Lung (tissue), 16 donors: ENCODE measurements around the gene RMND5A. TPM values are rescaled to one million over a fixed set of nuclear protein-coding genes. Genes with fewer than 3 reads are reported as not detected.
A peak's percentile ranks its signal among the peaks of the same experiment; 100 is the strongest.
"Not testable (repeated sequence)": the region's sequence is repeated elsewhere in the genome, so short reads cannot be mapped to it uniquely, and the experiment has no call there.

Experiments
- ATAC-seq: fragments of 200-7000 bp; cut with Tn5 transposase; one replicate; pipeline ENCODE4 v1.9.1; 2020; ENCODE audit warnings: moderate number of reproducible peaks; ENCODE audit not compliant: insufficient read depth, low FRiP score
- DNase-seq, 3 donors: peaks; one replicate each; pipeline ENCODE4 v3.0.0-alpha.2; 2013 to 2017
- H3K27ac ChIP-seq, 2 donors: one replicate each; pipeline ENCODE4 v1.5.1; 2013; ENCODE audit warnings: mild to moderate bottlenecking in 2 of 2, moderate library complexity in 2 of 2, control low read depth in 1 of 2, inconsistent platforms in 1 of 2, low read depth in 1 of 2, low read length in 1 of 2
- H3K27me3 ChIP-seq, 3 donors: one replicate each; pipeline ENCODE4 v1.5.1; 2013; ENCODE audit warnings: low read length in 2 of 3; ENCODE audit not compliant: control insufficient read depth in 3 of 3, insufficient read depth in 3 of 3
- H3K36me3 ChIP-seq, 4 donors: one replicate each; pipeline ENCODE4 v1.5.1; 2013; ENCODE audit warnings: low read length in 4 of 4, mild to moderate bottlenecking in 1 of 4, moderate library complexity in 1 of 4; ENCODE audit not compliant: control insufficient read depth in 4 of 4, insufficient read depth in 4 of 4
- H3K4me1 ChIP-seq, 5 donors: one replicate each; pipeline ENCODE4 v1.5.1; 2013; ENCODE audit warnings: low read length in 5 of 5, mild to moderate bottlenecking in 2 of 5, moderate library complexity in 1 of 5; ENCODE audit not compliant: control insufficient read depth in 5 of 5, insufficient read depth in 5 of 5
- H3K4me3 ChIP-seq: one replicate; pipeline ENCODE4 v1.5.1; 2013; ENCODE audit warnings: mild to moderate bottlenecking, control low read depth, moderate library complexity
- H3K9ac ChIP-seq, 2 donors: one replicate each; pipeline ENCODE4 v1.5.1; 2013; ENCODE audit warnings: low read length in 2 of 2, control low read depth in 1 of 2; ENCODE audit not compliant: insufficient read depth in 1 of 2
- H3K9me3 ChIP-seq, 4 donors: one replicate each; pipeline ENCODE4 v1.5.1; 2013; ENCODE audit warnings: low read length in 3 of 4, mild to moderate bottlenecking in 1 of 4, moderate library complexity in 1 of 4; ENCODE audit not compliant: control insufficient read depth in 4 of 4, insufficient read depth in 3 of 4
- WGBS, 2 donors: extraction: QIAGEN DNeasy Blood & Tissue Kit; methylation state at CpG; one replicate each; pipeline ENCODE4 v1.1.7; 2013; 5-methylcytosine and 5-hydroxymethylcytosine counted together
- long read RNA-seq, 5 donors: transcript quantifications; one replicate each; lab custom pipeline, GENCODE V29; 2026
- polyA plus RNA-seq, 2 donors: library from polyadenylated mRNA; stranded (reverse); fragments of 200-250 nt; gene quantifications; one replicate each; pipeline ENCODE4 v1.2.1, GENCODE V29; 2013
- total RNA-seq, 2 donors: library from RNA; depleted of rRNA in 1 of 2; stranded (reverse); fragments of >200 nt in 1 of 2; gene quantifications; one replicate each; pipeline ENCODE4 v1.2.1, GENCODE V29; 2014 to 2021
- TF ChIP-seq, protein P1 (sequence below): IDR thresholded peaks from 2 replicates; pipeline ENCODE4 v1.5.1; 2012; ENCODE audit warnings: mild to moderate bottlenecking; ENCODE audit errors: control extremely low read depth, extremely low read depth
- donor health status: control.
- donor health status: control.
- donor health status: Bipolar disorder and iron deficiency.
- donor health status: healthy.
- donor health status: DM: yes; HTN: yes; CAD: no.

The RMND5A gene
- total RNA-seq (10 to 100 TPM; 23.2 to 73.1 TPM), polyA plus RNA-seq (10 to 100 TPM in 1 of 2 donors, 1 to 10 TPM in 1; 8.9 to 10.1 TPM)
- long read RNA-seq, donor 1, full-length matches to known transcripts, result 7 of 7 reads
- long read RNA-seq, donor 1, partial matches to known transcripts, result 0 of 7 reads
- long read RNA-seq, donor 1, other reads (novel, unspliced or antisense), result 0 of 7 reads
- long read RNA-seq, donor 2, full-length matches to known transcripts, result 1 of 1 reads
- long read RNA-seq, donor 2, partial matches to known transcripts, result 0 of 1 reads
- long read RNA-seq, donor 2, other reads (novel, unspliced or antisense), result 0 of 1 reads
- long read RNA-seq, donor 3, full-length matches to known transcripts, result 6 of 6 reads
- long read RNA-seq, donor 3, partial matches to known transcripts, result 0 of 6 reads
- long read RNA-seq, donor 3, other reads (novel, unspliced or antisense), result 0 of 6 reads
- long read RNA-seq, donor 4, full-length matches to known transcripts, result 2 of 2 reads
- long read RNA-seq, donor 4, partial matches to known transcripts, result 0 of 2 reads
- long read RNA-seq, donor 4, other reads (novel, unspliced or antisense), result 0 of 2 reads
- long read RNA-seq, donor 5, full-length matches to known transcripts, result 5 of 19 reads
- long read RNA-seq, donor 5, partial matches to known transcripts, result 14 of 19 reads
- long read RNA-seq, donor 5, other reads (novel, unspliced or antisense), result 0 of 19 reads

DNA sequence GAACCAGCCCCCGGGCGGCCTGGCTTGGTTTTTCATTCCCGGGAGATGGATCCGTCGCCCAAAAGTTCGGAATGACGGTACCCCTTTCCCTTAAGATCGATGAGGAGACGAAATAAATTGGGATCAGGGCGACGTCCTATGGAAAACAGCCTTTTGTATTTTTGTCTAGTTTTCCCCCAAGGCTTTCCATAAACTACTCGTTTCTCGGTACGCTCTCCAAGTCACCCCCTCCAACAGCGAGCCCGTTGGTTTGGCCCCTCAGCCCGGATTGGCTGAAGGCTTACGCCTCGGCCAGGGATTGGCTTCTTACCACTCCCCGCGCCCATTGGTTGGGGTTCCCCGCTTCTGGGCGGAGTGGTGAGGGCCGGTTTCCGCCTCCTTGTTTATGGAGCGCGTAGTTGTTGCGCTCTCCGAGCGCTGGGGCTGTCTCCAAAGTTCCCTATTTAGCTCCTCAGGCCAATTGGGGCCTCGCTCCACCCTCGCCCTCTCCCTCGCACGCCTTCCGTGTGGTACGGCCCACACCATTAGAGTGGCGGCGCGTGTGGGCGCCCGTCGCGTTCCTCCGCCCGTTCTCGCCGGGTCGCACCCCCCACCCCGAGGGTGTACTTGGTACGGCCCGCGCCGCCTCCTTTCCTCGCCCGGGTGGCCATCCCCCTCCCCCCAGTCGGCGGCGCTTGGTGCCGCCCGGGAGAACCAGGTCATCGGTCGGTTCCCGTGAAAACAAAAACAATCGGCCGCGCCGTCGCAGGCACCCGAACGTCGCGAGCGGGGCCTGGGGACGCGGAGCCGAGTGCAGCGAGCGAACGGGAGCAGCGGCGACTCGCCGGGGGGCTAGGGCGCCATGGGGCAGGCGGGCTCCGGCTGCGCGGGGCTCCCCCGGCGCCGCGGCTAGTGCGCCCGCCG lies at the start of gene RMND5A:
Gene RMND5A, plus strand, starts transcription at position 655 of the 903 bp plus-strand sequence. CDS start 377 bp downstream, outside the sequence.
- not testable (repeated sequence) for H3K4me1 ChIP-seq, H3K27me3 ChIP-seq, H3K9me3 ChIP-seq, H3K36me3 ChIP-seq
- Histone ChIP-seq H3K27ac (peak within 1 kb of the TSS; percentile 93 to 95), H3K4me3 (peak within 1 kb of the TSS; percentile 79), H3K9ac (peak within 1 kb of the TSS in 1 of 2 donors; percentile 68)
- WGBS, 2 donors, result 0% methylated on average over 48 to 84 of the region's 95 CpGs
- peak; percentile 96 for ATAC-seq
- peak; percentile 91 to 95 (median 93) for DNase-seq

GRCh38 chr2:86671337-86671981 lies 48.6 kb upstream of the RMND5A start:
- no peaks in the 10 kb centered on the region for H3K9me3 ChIP-seq
- 46 to 69% methylated on average over 5 of the region's 5 CpGs for WGBS, 2 donors
- H3K4me3 ChIP-seq, result no peak overlapping the region
- H3K27me3 ChIP-seq, result no peaks in the 10 kb centered on the region
- ATAC-seq (no peak), DNase-seq (peak; percentile 16 to 68 (median 62))
- H3K36me3 ChIP-seq, result no peaks in the 10 kb centered on the region
- H3K27ac ChIP-seq, result peak overlapping the region; percentile 47 to 59
- H3K4me1 ChIP-seq, result peaks cover 0 to 14% (median 3%) of the 10 kb centered on the region in 5 donors
- TF ChIP-seq, protein P1, sequence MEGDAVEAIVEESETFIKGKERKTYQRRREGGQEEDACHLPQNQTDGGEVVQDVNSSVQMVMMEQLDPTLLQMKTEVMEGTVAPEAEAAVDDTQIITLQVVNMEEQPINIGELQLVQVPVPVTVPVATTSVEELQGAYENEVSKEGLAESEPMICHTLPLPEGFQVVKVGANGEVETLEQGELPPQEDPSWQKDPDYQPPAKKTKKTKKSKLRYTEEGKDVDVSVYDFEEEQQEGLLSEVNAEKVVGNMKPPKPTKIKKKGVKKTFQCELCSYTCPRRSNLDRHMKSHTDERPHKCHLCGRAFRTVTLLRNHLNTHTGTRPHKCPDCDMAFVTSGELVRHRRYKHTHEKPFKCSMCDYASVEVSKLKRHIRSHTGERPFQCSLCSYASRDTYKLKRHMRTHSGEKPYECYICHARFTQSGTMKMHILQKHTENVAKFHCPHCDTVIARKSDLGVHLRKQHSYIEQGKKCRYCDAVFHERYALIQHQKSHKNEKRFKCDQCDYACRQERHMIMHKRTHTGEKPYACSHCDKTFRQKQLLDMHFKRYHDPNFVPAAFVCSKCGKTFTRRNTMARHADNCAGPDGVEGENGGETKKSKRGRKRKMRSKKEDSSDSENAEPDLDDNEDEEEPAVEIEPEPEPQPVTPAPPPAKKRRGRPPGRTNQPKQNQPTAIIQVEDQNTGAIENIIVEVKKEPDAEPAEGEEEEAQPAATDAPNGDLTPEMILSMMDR, result no peak
- H3K9ac ChIP-seq, result no peak overlapping the region

GRCh38 chr2:86672027-86672545 lies 48.0 kb upstream of the RMND5A start:
- peak overlapping the region in 1 of 2 donors; percentile 3 for H3K27ac ChIP-seq
- no peak overlapping the region for H3K4me3 ChIP-seq
- ATAC-seq (no peak), DNase-seq (no peak)
- H3K9me3 ChIP-seq, result no peaks in the 10 kb centered on the region
- no peaks in the 10 kb centered on the region for H3K27me3 ChIP-seq
- no peak overlapping the region for H3K9ac ChIP-seq
- H3K4me1 ChIP-seq, result peaks cover 0 to 14% (median 3%) of the 10 kb centered on the region in 5 donors
- H3K36me3 ChIP-seq, result no peaks in the 10 kb centered on the region
- WGBS, 2 donors, result 80 to 90% methylated on average over 3 of the region's 3 CpGs
- TF ChIP-seq, protein P1, result no peak
